Testis (tissue), 2 donors: Measurements from ENCODE around the gene LRRTM3.

Experiments used
- POLR2A ChIP-seq: fragments of 450-650 bp; IDR thresholded peaks from one replicate; pipeline ENCODE4 v1.6.1; 2017; ENCODE audit warnings: antibody characterized with exemption, mild to moderate bottlenecking, moderate library complexity
- TF ChIP-seq, protein P1 (sequence below), 3 experiments: fragments of 450-650 bp in 2 of 3; fragments of 200-600 bp in 1 of 3; sonication (generic) in 1 of 3; IDR thresholded peaks; one replicate each; pipeline ENCODE4 v1.5.1; 2016 to 2019; ENCODE audit warnings: antibody characterized with exemption in 3 of 3, mild to moderate bottlenecking in 2 of 3, moderate library complexity in 1 of 3

DNA sequence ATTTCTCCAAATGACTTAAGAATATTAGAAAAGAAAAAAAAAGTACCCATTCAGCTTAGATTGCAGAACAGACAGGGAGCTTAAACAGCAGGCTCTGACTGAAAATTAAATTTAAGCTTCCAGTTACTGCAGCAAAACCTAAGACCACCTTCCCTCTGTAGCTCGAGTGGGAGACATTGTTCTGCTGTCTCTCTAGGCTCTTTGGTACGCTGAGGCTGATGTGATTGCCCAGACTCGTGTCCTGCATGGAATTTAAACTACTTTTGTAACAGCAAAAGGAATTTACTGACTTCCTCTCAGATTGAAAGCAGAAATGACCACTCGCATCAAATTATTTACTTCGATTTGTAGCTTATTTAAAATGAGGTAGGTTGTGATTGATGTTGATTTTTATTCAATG is 124.6 kb downstream of the LRRTM3 start:
- TF ChIP-seq, protein P1, sequence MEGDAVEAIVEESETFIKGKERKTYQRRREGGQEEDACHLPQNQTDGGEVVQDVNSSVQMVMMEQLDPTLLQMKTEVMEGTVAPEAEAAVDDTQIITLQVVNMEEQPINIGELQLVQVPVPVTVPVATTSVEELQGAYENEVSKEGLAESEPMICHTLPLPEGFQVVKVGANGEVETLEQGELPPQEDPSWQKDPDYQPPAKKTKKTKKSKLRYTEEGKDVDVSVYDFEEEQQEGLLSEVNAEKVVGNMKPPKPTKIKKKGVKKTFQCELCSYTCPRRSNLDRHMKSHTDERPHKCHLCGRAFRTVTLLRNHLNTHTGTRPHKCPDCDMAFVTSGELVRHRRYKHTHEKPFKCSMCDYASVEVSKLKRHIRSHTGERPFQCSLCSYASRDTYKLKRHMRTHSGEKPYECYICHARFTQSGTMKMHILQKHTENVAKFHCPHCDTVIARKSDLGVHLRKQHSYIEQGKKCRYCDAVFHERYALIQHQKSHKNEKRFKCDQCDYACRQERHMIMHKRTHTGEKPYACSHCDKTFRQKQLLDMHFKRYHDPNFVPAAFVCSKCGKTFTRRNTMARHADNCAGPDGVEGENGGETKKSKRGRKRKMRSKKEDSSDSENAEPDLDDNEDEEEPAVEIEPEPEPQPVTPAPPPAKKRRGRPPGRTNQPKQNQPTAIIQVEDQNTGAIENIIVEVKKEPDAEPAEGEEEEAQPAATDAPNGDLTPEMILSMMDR (IDR thresholded peaks at IDR 0.05): no peak
- no peak for TF ChIP-seq POLR2A
